ENCODE results near the gene UMAD1.
"Not testable (repeated sequence)": the region's sequence is repeated elsewhere in the genome, so short reads cannot be mapped to it uniquely, and the experiment has no call there.

The UMAD1 gene

GRCh38 chr7:7652798-7653540 is 12.4 kb downstream of the UMAD1 start:
- H3K23ac ChIP-seq (ENCODE audit: low read length), result no peak overlapping the region
- H2BK120ac ChIP-seq (ENCODE audit: low read depth, low read length), result no peak overlapping the region
- H2BK15ac ChIP-seq (replicated peaks; ENCODE audit: low read depth), result no peak overlapping the region
- no peaks in the 10 kb centered on the region for H3K36me3 ChIP-seq (ENCODE audit: control insufficient read depth, insufficient read depth, low read length)
- no peak overlapping the region for H4K8ac ChIP-seq (ENCODE audit: low read depth, low read length)
- no peaks in the 10 kb centered on the region for H3K27me3 ChIP-seq (ENCODE audit: insufficient read depth, low read length, poor library complexity)
- no peak overlapping the region for H3K56ac ChIP-seq (ENCODE audit: low read length)
- H2BK5ac ChIP-seq (ENCODE audit: low read length), result no peak overlapping the region
- H3K4me1 ChIP-seq (ENCODE audit: control insufficient read depth, low read depth, low read length), result no peaks in the 10 kb centered on the region
- no peaks in the 10 kb centered on the region for H3K79me2 ChIP-seq (ENCODE audit: control insufficient read depth, insufficient read depth, low read length)
- no peak overlapping the region for H3K9ac ChIP-seq (ENCODE audit: low read length)
- no peak overlapping the region for H3K4me2 ChIP-seq (ENCODE audit: low read length)
- no peak overlapping the region for H3K27ac ChIP-seq (ENCODE audit: low read depth, low read length)
- peaks cover 2% of the 10 kb centered on the region for H3K79me1 ChIP-seq (ENCODE audit: low read length)
- H4K5ac ChIP-seq (ENCODE audit: low read length), result no peak overlapping the region
- H3K4me3 ChIP-seq (ENCODE audit: low read length), result no peak overlapping the region
- no peak for DNase-seq
- H2AK5ac ChIP-seq (ENCODE audit: low read length), result no peak overlapping the region
- WGBS (ENCODE audit: extremely low coverage, insufficient coverage, low lambda C conversion rate), result no CpG with 5 or more reads among the region's 1 CpG
- no peak overlapping the region for H3K4ac ChIP-seq (ENCODE audit: low read depth, low read length)
- no peak overlapping the region for H3K18ac ChIP-seq (ENCODE audit: low read length)

- WGBS (ENCODE audit: extremely low coverage, insufficient coverage, low lambda C conversion rate), result no CpG with 5 or more reads among the region's 3 CpGs
- H3K4ac ChIP-seq (ENCODE audit: low read depth, low read length), result no peak overlapping the region
- H2BK5ac ChIP-seq (ENCODE audit: low read length), result no peak overlapping the region
- no peak overlapping the region for H3K18ac ChIP-seq (ENCODE audit: low read length)
- no peak overlapping the region for H2BK120ac ChIP-seq (ENCODE audit: low read depth, low read length)
- H2BK15ac ChIP-seq (replicated peaks; ENCODE audit: low read depth), result no peak overlapping the region
- H2AK5ac ChIP-seq (ENCODE audit: low read length), result no peak overlapping the region
- H3K27ac ChIP-seq (ENCODE audit: low read depth, low read length), result no peak overlapping the region
- no peak overlapping the region for H3K9ac ChIP-seq (ENCODE audit: low read length)
- no peak overlapping the region for H4K5ac ChIP-seq (ENCODE audit: low read length)
- H3K4me2 ChIP-seq (ENCODE audit: low read length), result no peak overlapping the region
- DNase-seq, result peak; percentile 85
- no peaks in the 10 kb centered on the region for H3K4me1 ChIP-seq (ENCODE audit: control insufficient read depth, low read depth, low read length)
- H3K79me1 ChIP-seq (ENCODE audit: low read length), result peaks cover 2% of the 10 kb centered on the region
- H3K23ac ChIP-seq (ENCODE audit: low read length), result no peak overlapping the region
- no peaks in the 10 kb centered on the region for H3K79me2 ChIP-seq (ENCODE audit: control insufficient read depth, insufficient read depth, low read length)
- no peak overlapping the region for H3K4me3 ChIP-seq (ENCODE audit: low read length)
- no peak overlapping the region for H4K8ac ChIP-seq (ENCODE audit: low read depth, low read length)
- no peaks in the 10 kb centered on the region for H3K36me3 ChIP-seq (ENCODE audit: control insufficient read depth, insufficient read depth, low read length)
- no peaks in the 10 kb centered on the region for H3K27me3 ChIP-seq (ENCODE audit: insufficient read depth, low read length, poor library complexity)
- no peak overlapping the region for H3K56ac ChIP-seq (ENCODE audit: low read length)
Measured at GRCh38 chr7:7653593-7654187, 13.1 kb downstream of the UMAD1 start.

GRCh38 chr7:7654964-7655715 is 14.6 kb downstream of the UMAD1 start:
- H3K23ac ChIP-seq (ENCODE audit: low read length), result no peak overlapping the region
- no peaks in the 10 kb centered on the region for H3K79me2 ChIP-seq (ENCODE audit: control insufficient read depth, insufficient read depth, low read length)
- no peak overlapping the region for H3K4me2 ChIP-seq (ENCODE audit: low read length)
- no peak overlapping the region for H3K4me3 ChIP-seq (ENCODE audit: low read length)
- H3K18ac ChIP-seq (ENCODE audit: low read length), result no peak overlapping the region
- H3K4ac ChIP-seq (ENCODE audit: low read depth, low read length), result no peak overlapping the region
- H3K27ac ChIP-seq (ENCODE audit: low read depth, low read length), result no peak overlapping the region
- no peak for DNase-seq
- H3K4me1 ChIP-seq (ENCODE audit: control insufficient read depth, low read depth, low read length), result no peaks in the 10 kb centered on the region
- H3K56ac ChIP-seq (ENCODE audit: low read length), result no peak overlapping the region
- H3K27me3 ChIP-seq (ENCODE audit: insufficient read depth, low read length, poor library complexity), result no peaks in the 10 kb centered on the region
- no peak overlapping the region for H4K8ac ChIP-seq (ENCODE audit: low read depth, low read length)
- H2BK5ac ChIP-seq (ENCODE audit: low read length), result no peak overlapping the region
- no peak overlapping the region for H2AK5ac ChIP-seq (ENCODE audit: low read length)
- no peak overlapping the region for H4K5ac ChIP-seq (ENCODE audit: low read length)
- 100% methylated on average over 1 of the region's 4 CpGs for WGBS (ENCODE audit: extremely low coverage, insufficient coverage, low lambda C conversion rate)
- H3K36me3 ChIP-seq (ENCODE audit: control insufficient read depth, insufficient read depth, low read length), result no peaks in the 10 kb centered on the region
- peaks cover 2% of the 10 kb centered on the region for H3K79me1 ChIP-seq (ENCODE audit: low read length)
- no peak overlapping the region for H2BK15ac ChIP-seq (replicated peaks; ENCODE audit: low read depth)
- H2BK120ac ChIP-seq (ENCODE audit: low read depth, low read length), result no peak overlapping the region
- H3K9ac ChIP-seq (ENCODE audit: low read length), result no peak overlapping the region

DNA sequence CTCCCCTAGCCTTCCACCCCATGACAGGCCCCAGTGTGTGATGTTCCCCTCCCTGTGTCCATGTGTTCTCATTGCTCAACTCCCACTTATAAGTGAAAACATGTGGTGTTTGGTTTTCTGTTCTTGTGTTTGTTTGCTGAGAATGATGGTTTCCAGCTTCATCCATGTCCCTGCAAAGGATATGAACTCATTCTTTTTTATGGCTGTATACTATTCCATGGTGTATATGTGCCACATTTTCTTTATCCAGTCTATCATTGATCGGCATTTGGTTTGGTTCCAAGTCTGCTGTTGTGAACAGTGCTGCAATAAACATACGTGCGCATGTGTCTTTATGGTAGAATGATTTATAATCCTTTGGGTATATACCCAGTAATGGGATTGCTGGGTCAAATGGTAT is 15.9 kb downstream of the UMAD1 start:
- H2BK120ac ChIP-seq (ENCODE audit: low read depth, low read length); H2AK5ac ChIP-seq (ENCODE audit: low read length); H3K18ac ChIP-seq (ENCODE audit: low read length); H3K27ac ChIP-seq (ENCODE audit: low read depth, low read length); H3K79me1 ChIP-seq (ENCODE audit: low read length); H3K27me3 ChIP-seq (ENCODE audit: insufficient read depth, low read length, poor library complexity); H3K56ac ChIP-seq (ENCODE audit: low read length); H3K4ac ChIP-seq (ENCODE audit: low read depth, low read length); H3K4me1 ChIP-seq (ENCODE audit: control insufficient read depth, low read depth, low read length); H3K23ac ChIP-seq (ENCODE audit: low read length); H3K79me2 ChIP-seq (ENCODE audit: control insufficient read depth, insufficient read depth, low read length); H3K36me3 ChIP-seq (ENCODE audit: control insufficient read depth, insufficient read depth, low read length); H3K4me2 ChIP-seq (ENCODE audit: low read length); H3K9ac ChIP-seq (ENCODE audit: low read length); H3K4me3 ChIP-seq (ENCODE audit: low read length); H4K8ac ChIP-seq (ENCODE audit: low read depth, low read length); DNase-seq; H2BK5ac ChIP-seq (ENCODE audit: low read length); H4K5ac ChIP-seq (ENCODE audit: low read length); H2BK15ac ChIP-seq (replicated peaks; ENCODE audit: low read depth): not testable (repeated sequence)
- WGBS (ENCODE audit: extremely low coverage, insufficient coverage, low lambda C conversion rate), result no CpG with 5 or more reads among the region's 3 CpGs

GRCh38 chr7:7662527-7662926 is 22.0 kb downstream of the UMAD1 start:
- no CpG with 5 or more reads among the region's 6 CpGs for WGBS (ENCODE audit: extremely low coverage, insufficient coverage, low lambda C conversion rate)
- no peaks in the 10 kb centered on the region for H3K79me1 ChIP-seq (ENCODE audit: low read length)

More at GRCh38 chr7:7662527-7662926, 22.0 kb downstream of the UMAD1 start:
- Histone ChIP-seq H3K18ac (ENCODE audit: low read length) (no peak overlapping the region), H3K4ac (ENCODE audit: low read depth, low read length) (no peak overlapping the region), H2AK5ac (ENCODE audit: low read length) (no peak overlapping the region), H3K4me2 (ENCODE audit: low read length) (no peak overlapping the region), H4K5ac (ENCODE audit: low read length) (no peak overlapping the region), H3K36me3 (ENCODE audit: control insufficient read depth, insufficient read depth, low read length) (no peaks in the 10 kb centered on the region), H2BK120ac (ENCODE audit: low read depth, low read length) (no peak overlapping the region), H3K9ac (ENCODE audit: low read length) (no peak overlapping the region), H3K27ac (ENCODE audit: low read depth, low read length) (no peak overlapping the region), H4K8ac (ENCODE audit: low read depth, low read length) (no peak overlapping the region), H3K79me2 (ENCODE audit: control insufficient read depth, insufficient read depth, low read length) (no peaks in the 10 kb centered on the region), H3K27me3 (ENCODE audit: insufficient read depth, low read length, poor library complexity) (no peaks in the 10 kb centered on the region), H3K4me1 (ENCODE audit: control insufficient read depth, low read depth, low read length) (no peaks in the 10 kb centered on the region), H3K56ac (ENCODE audit: low read length) (peak overlapping the region; percentile 49), H2BK5ac (ENCODE audit: low read length) (no peak overlapping the region), H3K23ac (ENCODE audit: low read length) (no peak overlapping the region), H3K4me3 (ENCODE audit: low read length) (no peak overlapping the region), H2BK15ac (replicated peaks; ENCODE audit: low read depth) (no peak overlapping the region)
- peak; percentile 54 for DNase-seq
